H1 (cell line): ENCODE results near the gene PCDHGB7. TPM values are rescaled to one million over a fixed set of nuclear protein-coding genes. Genes with fewer than 3 reads are reported as not detected.

Experiments used
- ASH2L ChIP-seq: fragments of 200-600, 300-600 bp; sonication (generic); IDR thresholded peaks from one replicate; pipeline ENCODE4 v1.7.1; 2017; ENCODE audit warnings: low read length
- KDM5A ChIP-seq: fragments of 200-600 bp; IDR thresholded peaks from 2 replicates; pipeline ENCODE4 v1.7.1; 2012; ENCODE audit warnings: mild to moderate bottlenecking, low read length, inconsistent platforms, mixed read lengths
- SIRT6 ChIP-seq: IDR thresholded peaks from one replicate; pipeline ENCODE4 v1.7.1; 2012; ENCODE audit warnings: low read length, inconsistent platforms
- YY1 ChIP-seq: IDR thresholded peaks from 2 replicates; pipeline ENCODE4 v1.6.1; 2011; ENCODE audit warnings: low read depth, mild to moderate bottlenecking, low read length
- polyA plus RNA-seq, 7 experiments: library from polyadenylated mRNA; depleted of rRNA in 3 of 7; stranded (reverse) in 5 of 7; unstranded in 2 of 7; fragments of >200 nt in 5 of 7; fragments of 200-250 nt in 2 of 7; gene quantifications; 1 replicate in 5 of 7; 2 replicates in 1 of 7; 4 replicates in 1 of 7; pipeline versions ENCODE4 v1.2.1 to v1.2.3, GENCODE V29; 2011 to 2013; ENCODE audit warnings: missing spikeins in 2 of 7, mixed read lengths in 2 of 7
- total RNA-seq: library from RNA; stranded (reverse); fragmentation: NEBNext Ultra II Directional; extraction: Animal tissue kit (Norgen Biotek cat#: 25700); gene quantifications from 2 replicates; pipeline ENCODE4 v1.2.1, GENCODE V29; 2021

PCDHGB7 gene
- total and polyA plus RNA-seq, 2 of the 8 experiments (the other 6 are each of a cell fraction or from before 2014, with no cell fraction given), result 4.1 to 9.5 TPM

- TF ChIP-seq YY1 (no peak), SIRT6 (no peak), ASH2L (no peak), KDM5A (no peak)
These were observed 24.2 kb downstream of the PCDHGB7 start (continued) for GRCh38 chr5:141441571-141442170.
